Astrocyte (in vitro differentiated cells and primary cell): Measurements from ENCODE around the gene CRIM1. TPM values are rescaled to one million over a fixed set of nuclear protein-coding genes. Genes with fewer than 3 reads are reported as not detected.

Experiments
- DNase-seq: peaks from one replicate; pipeline ENCODE4 v3.0.0-alpha.2; 2010; ENCODE audit warnings: low read depth
- FAIRE-seq: peaks from 2 replicates; lab custom pipeline; 2011; peaks lifted over from hg19 to GRCh38; lab: Jason Lieb, UNC
- H2AFZ ChIP-seq: 2 replicates; pipeline ENCODE4 v1.6.0; 2012; ENCODE audit warnings: low read depth, low read length, inconsistent platforms
- H3K27ac ChIP-seq: 2 replicates; pipeline ENCODE4 v1.5.1; 2011; ENCODE audit warnings: low read depth, low read length, inconsistent platforms
- H3K27me3 ChIP-seq: 2 replicates; pipeline ENCODE4 v1.6.0; 2011; ENCODE audit warnings: low read length, inconsistent platforms; ENCODE audit not compliant: insufficient read depth
- H3K36me3 ChIP-seq: 2 replicates; pipeline ENCODE4 v1.5.1; 2011; ENCODE audit warnings: low read length, inconsistent platforms; ENCODE audit not compliant: insufficient read depth
- H3K4me1 ChIP-seq: 2 replicates; pipeline ENCODE4 v1.5.1; 2011; ENCODE audit warnings: low read length, inconsistent platforms; ENCODE audit not compliant: insufficient read depth
- H3K4me2 ChIP-seq: 2 replicates; pipeline ENCODE4 v1.6.0; 2012; ENCODE audit warnings: low read length, inconsistent platforms
- H3K4me3 ChIP-seq: 2 replicates; pipeline ENCODE4 v1.5.1; 2011; ENCODE audit warnings: low read depth, mild to moderate bottlenecking, low read length, inconsistent platforms; ENCODE audit not compliant: insufficient read depth
- H3K79me2 ChIP-seq: 2 replicates; pipeline ENCODE4 v1.6.0; 2012; ENCODE audit warnings: mild to moderate bottlenecking, low read length, inconsistent platforms; ENCODE audit not compliant: insufficient read depth
- H3K9ac ChIP-seq: 2 replicates; pipeline ENCODE4 v1.6.0; 2012; ENCODE audit warnings: mild to moderate bottlenecking, low read length, inconsistent platforms
- H3K9me3 ChIP-seq: 2 replicates; pipeline ENCODE4 v1.5.1; 2012; ENCODE audit warnings: low read depth, mild to moderate bottlenecking, low read length, inconsistent platforms; ENCODE audit not compliant: insufficient read depth
- H4K20me1 ChIP-seq: 2 replicates; pipeline ENCODE4 v1.6.0; 2012; ENCODE audit warnings: low read length, inconsistent platforms; ENCODE audit not compliant: insufficient read depth
- H3K27ac Mint-ChIP-seq: one replicate; pipeline ENCODE4 v1.8.0; 2021; ENCODE audit warnings: mild to moderate bottlenecking, mixed read lengths; ENCODE audit not compliant: unreplicated experiment
- H3K27me3 Mint-ChIP-seq: one replicate; pipeline ENCODE4 v1.8.0; 2021; ENCODE audit warnings: low read depth, mixed read lengths; ENCODE audit not compliant: unreplicated experiment
- H3K36me3 Mint-ChIP-seq: one replicate; pipeline ENCODE4 v1.8.0; 2021; ENCODE audit warnings: low read depth, mixed read lengths; ENCODE audit not compliant: unreplicated experiment
- H3K4me1 Mint-ChIP-seq: one replicate; pipeline ENCODE4 v1.8.0; 2021; ENCODE audit warnings: low read depth, mixed read lengths; ENCODE audit not compliant: unreplicated experiment
- H3K4me3 Mint-ChIP-seq: one replicate; pipeline ENCODE4 v1.8.0; 2021; ENCODE audit warnings: mild to moderate bottlenecking, moderate library complexity, mixed read lengths; ENCODE audit not compliant: unreplicated experiment
- H3K9me3 Mint-ChIP-seq: one replicate; pipeline ENCODE4 v1.8.0; 2021; ENCODE audit warnings: mild to moderate bottlenecking, mixed read lengths; ENCODE audit not compliant: unreplicated experiment
- EZH2 ChIP-seq: IDR thresholded peaks from 2 replicates; pipeline ENCODE4 v1.6.1; 2012; ENCODE audit warnings: mild to moderate bottlenecking, low read length, inconsistent platforms; ENCODE audit not compliant: insufficient read depth
- total RNA-seq: library from RNA; stranded (reverse); gene quantifications from 2 replicates; pipeline ENCODE4 v1.2.1, GENCODE V29; 2021
- TF ChIP-seq, protein P1 (sequence below): IDR thresholded peaks from 2 replicates; pipeline ENCODE4 v1.5.1; 2011; ENCODE audit warnings: low read depth, mild to moderate bottlenecking, inconsistent platforms, low read length, moderate library complexity; ENCODE audit not compliant: insufficient read depth

Gene CRIM1
- total RNA-seq, 1 donor from 2014 or later, result 180 TPM

GRCh38 chr2:36480636-36481035 is 125.1 kb downstream of the CRIM1 start:
- Histone ChIP-seq H3K4me3 (no peak overlapping the region), H3K36me3 (peaks cover 66% of the 10 kb centered on the region), H3K79me2 (peaks cover 57% of the 10 kb centered on the region), H3K4me2 (no peak overlapping the region), H2AFZ (no peak overlapping the region), H3K27ac (no peak overlapping the region), H3K27me3 (no peaks in the 10 kb centered on the region), H3K9me3 (peaks cover under 1% of the 10 kb centered on the region), H3K9ac (no peak overlapping the region), H3K4me1 (peaks cover 43% of the 10 kb centered on the region), H4K20me1 (no peaks in the 10 kb centered on the region)
- FAIRE-seq (no peak), DNase-seq (no peak)
- TF ChIP-seq EZH2, result no peak
- TF ChIP-seq, protein P1, sequence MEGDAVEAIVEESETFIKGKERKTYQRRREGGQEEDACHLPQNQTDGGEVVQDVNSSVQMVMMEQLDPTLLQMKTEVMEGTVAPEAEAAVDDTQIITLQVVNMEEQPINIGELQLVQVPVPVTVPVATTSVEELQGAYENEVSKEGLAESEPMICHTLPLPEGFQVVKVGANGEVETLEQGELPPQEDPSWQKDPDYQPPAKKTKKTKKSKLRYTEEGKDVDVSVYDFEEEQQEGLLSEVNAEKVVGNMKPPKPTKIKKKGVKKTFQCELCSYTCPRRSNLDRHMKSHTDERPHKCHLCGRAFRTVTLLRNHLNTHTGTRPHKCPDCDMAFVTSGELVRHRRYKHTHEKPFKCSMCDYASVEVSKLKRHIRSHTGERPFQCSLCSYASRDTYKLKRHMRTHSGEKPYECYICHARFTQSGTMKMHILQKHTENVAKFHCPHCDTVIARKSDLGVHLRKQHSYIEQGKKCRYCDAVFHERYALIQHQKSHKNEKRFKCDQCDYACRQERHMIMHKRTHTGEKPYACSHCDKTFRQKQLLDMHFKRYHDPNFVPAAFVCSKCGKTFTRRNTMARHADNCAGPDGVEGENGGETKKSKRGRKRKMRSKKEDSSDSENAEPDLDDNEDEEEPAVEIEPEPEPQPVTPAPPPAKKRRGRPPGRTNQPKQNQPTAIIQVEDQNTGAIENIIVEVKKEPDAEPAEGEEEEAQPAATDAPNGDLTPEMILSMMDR, result no peak
- Mint-ChIP-seq H3K27ac (no peak overlapping the region), H3K4me1 (peaks cover 44% of the 10 kb centered on the region), H3K4me3 (no peak overlapping the region), H3K27me3 (no peaks in the 10 kb centered on the region), H3K9me3 (peaks cover 23% of the 10 kb centered on the region), H3K36me3 (peaks cover 66% of the 10 kb centered on the region)

- no peak overlapping the region for H2AFZ ChIP-seq
- DNase-seq, result no peak
- H3K27me3 ChIP-seq, result no peaks in the 10 kb centered on the region
- H3K9me3 ChIP-seq, result no peaks in the 10 kb centered on the region
- no peak overlapping the region for H3K4me2 ChIP-seq
- H4K20me1 ChIP-seq, result no peaks in the 10 kb centered on the region
- H3K9ac ChIP-seq, result no peak overlapping the region
- no peak overlapping the region for H3K4me3 ChIP-seq
- H3K4me1 Mint-ChIP-seq, result peaks cover 51% of the 10 kb centered on the region
- H3K4me3 Mint-ChIP-seq, result no peak overlapping the region
- H3K9me3 Mint-ChIP-seq, result peaks cover 12% of the 10 kb centered on the region
- peaks cover 57% of the 10 kb centered on the region for H3K36me3 ChIP-seq
- no peaks in the 10 kb centered on the region for H3K27me3 Mint-ChIP-seq
- peaks cover 48% of the 10 kb centered on the region for H3K79me2 ChIP-seq
- H3K36me3 Mint-ChIP-seq, result peaks cover 55% of the 10 kb centered on the region
- TF ChIP-seq EZH2, result no peak
- peak overlapping the region; percentile 18 for H3K27ac Mint-ChIP-seq
- H3K27ac ChIP-seq, result peak overlapping the region; percentile 92
- peaks cover 54% of the 10 kb centered on the region for H3K4me1 ChIP-seq
- FAIRE-seq, result no peak
These were observed 126.1 kb downstream of the CRIM1 start for GRCh38 chr2:36481709-36482108.

- H3K9me3 Mint-ChIP-seq, result peaks cover 2% of the 10 kb centered on the region
- H3K9ac ChIP-seq, result peak overlapping the region; percentile 5
- H3K4me1 ChIP-seq, result peaks cover 54% of the 10 kb centered on the region
These were observed 127.1 kb downstream of the CRIM1 start for GRCh38 chr2:36482576-36483214.

More at GRCh38 chr2:36482576-36483214, 127.1 kb downstream of the CRIM1 start:
- Histone ChIP-seq H3K27me3 (no peaks in the 10 kb centered on the region), H3K27ac (peak overlapping the region; percentile 92), H3K4me2 (no peak overlapping the region), H3K36me3 (peaks cover 47% of the 10 kb centered on the region), H2AFZ (no peak overlapping the region), H3K79me2 (peaks cover 45% of the 10 kb centered on the region), H3K9me3 (no peaks in the 10 kb centered on the region), H3K4me3 (no peak overlapping the region), H4K20me1 (no peaks in the 10 kb centered on the region)
- TF ChIP-seq, protein P1, result no peak
- TF ChIP-seq EZH2, result no peak
- H3K36me3 Mint-ChIP-seq, result peaks cover 45% of the 10 kb centered on the region
- no peaks in the 10 kb centered on the region for H3K27me3 Mint-ChIP-seq
- peak overlapping the region; percentile 24 for H3K27ac Mint-ChIP-seq
- no peak overlapping the region for H3K4me3 Mint-ChIP-seq
- FAIRE-seq (no peak), DNase-seq (peak; percentile 62)
- peaks cover 56% of the 10 kb centered on the region for H3K4me1 Mint-ChIP-seq
